ENCODE data around the gene CCL13.
"Not testable (repeated sequence)": the region's sequence is repeated elsewhere in the genome, so short reads cannot be mapped to it uniquely, and the experiment has no call there.

CCL13 gene

DNA sequence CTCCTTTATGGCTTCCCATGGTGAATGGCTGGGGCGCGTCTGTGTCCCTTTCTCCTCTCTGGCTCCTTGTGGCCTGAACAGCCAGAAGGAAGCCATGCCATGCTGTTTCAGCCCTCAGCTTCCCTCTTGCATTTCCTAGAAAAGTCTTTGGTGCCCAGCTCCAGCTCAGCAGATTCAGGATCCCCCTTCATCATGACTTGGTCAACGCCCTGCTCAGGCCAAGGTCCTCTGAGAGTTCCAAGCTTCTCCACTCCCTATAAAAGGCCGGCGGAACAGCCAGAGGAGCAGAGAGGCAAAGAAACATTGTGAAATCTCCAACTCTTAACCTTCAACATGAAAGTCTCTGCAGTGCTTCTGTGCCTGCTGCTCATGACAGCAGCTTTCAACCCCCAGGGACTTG, at the start of gene CCL13:
Gene CCL13, plus strand, starts transcription at position 287 of the 400 bp plus-strand sequence. Its CDS starts 47 bp downstream, at position 334.
- no peak for DNase-seq (ENCODE audit: low spot score)

DNA sequence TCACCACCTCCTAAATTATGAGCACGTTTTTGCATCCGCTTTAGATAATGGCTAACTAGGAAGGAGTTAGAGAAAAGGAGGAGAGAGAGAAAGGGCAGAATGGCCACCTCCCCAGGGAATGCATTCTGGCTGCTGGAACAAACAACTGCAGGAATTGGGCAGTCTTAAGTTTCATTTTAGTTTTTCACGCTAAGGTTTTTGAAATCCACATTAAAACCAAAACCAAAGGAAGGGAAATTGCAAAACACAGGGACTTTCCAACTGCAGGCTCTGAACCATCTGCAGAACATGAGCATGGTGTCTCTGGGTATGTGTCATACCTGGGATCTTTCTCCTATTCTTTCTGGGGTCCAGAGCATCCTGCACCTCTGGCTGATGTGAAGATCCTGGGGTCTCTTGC, 49.2 kb upstream of the CCL13 start:
- DNase-seq (ENCODE audit: low spot score): no peak

GRCh38 chr17:34308371-34308770, 47.9 kb upstream of the CCL13 start:
- DNase-seq (ENCODE audit: low spot score): no peak

GRCh38 chr17:34311291-34311690, 45.0 kb upstream of the CCL13 start:
- DNase-seq (ENCODE audit: low spot score): no peak

GRCh38 chr17:34312080-34312479, 44.2 kb upstream of the CCL13 start:
- peak; percentile 24 for DNase-seq (ENCODE audit: low spot score)

- DNase-seq (ENCODE audit: low spot score): no peak
Measured at GRCh38 chr17:34313164-34313563, 43.1 kb upstream of the CCL13 start.

DNA sequence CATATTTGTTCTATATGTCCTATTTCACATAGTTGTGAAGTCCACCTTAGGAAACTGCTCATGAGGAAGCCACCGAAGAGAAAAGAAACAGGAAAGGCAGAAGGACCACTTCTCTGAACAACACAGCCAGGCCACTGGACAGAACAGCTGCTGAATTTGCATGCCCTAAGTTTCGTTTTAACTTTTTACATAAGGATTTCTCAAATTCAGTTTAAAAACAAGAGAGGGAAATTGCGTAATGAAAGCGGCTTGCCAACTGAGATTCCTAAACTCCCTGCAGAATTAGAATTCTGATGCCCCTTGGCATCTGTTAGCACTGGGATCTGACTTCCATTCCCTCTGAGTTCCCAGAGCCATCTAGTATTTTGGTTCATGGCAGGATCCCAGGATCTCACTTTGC, 42.0 kb upstream of the CCL13 start:
- peak; percentile 23 for DNase-seq (ENCODE audit: low spot score)

GRCh38 chr17:34318474-34318873, 37.8 kb upstream of the CCL13 start:
- no peak for DNase-seq (ENCODE audit: low spot score)

DNA sequence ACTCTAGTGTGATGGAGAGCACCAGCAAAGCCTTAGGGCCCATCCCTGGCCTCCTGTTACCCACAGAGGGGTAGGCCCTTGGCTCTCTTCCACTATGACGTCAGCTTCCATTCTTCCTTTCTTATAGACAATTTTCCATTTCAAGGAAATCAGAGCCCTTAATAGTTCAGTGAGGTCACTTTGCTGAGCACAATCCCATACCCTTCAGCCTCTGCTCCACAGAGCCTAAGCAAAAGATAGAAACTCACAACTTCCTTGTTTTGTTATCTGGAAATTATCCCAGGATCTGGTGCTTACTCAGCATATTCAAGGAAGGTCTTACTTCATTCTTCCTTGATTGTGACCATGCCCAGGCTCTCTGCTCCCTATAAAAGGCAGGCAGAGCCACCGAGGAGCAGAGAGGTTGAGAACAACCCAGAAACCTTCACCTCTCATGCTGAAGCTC, 37.2 kb upstream of the CCL13 start, which contains the start of gene CCL8:
Gene CCL8, plus strand, starts transcription at position 397 of the 445 bp plus-strand sequence. CDS start 67 bp downstream, outside the sequence.
- DNase-seq (ENCODE audit: low spot score): no peak

- DNase-seq (ENCODE audit: low spot score): no peak
Measured at GRCh38 chr17:34321964-34322363, 34.3 kb upstream of the CCL13 start.

- DNase-seq (ENCODE audit: low spot score): not testable (repeated sequence)
Measured at GRCh38 chr17:34327580-34327979, 28.7 kb upstream of the CCL13 start.

DNA sequence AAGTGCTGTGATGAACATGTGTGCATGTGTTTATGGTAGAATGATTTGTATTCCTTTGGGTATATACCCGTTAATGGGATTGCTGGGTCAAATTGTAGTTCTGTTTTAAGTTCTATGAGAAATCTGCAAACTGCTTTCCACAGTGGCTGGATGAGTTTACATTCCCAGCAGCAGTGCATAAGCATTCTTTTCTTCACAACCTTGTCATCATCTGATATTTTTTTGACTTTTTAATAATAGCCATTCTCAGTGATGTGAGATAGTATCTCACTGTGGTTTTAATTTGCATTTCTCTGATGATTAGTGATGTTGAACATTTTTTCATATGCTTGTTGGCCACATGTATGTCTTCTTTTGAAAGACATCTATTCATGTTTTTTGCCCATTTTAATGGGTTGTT, 18.6 kb upstream of the CCL13 start:
- no peak for DNase-seq (ENCODE audit: low spot score)

DNA sequence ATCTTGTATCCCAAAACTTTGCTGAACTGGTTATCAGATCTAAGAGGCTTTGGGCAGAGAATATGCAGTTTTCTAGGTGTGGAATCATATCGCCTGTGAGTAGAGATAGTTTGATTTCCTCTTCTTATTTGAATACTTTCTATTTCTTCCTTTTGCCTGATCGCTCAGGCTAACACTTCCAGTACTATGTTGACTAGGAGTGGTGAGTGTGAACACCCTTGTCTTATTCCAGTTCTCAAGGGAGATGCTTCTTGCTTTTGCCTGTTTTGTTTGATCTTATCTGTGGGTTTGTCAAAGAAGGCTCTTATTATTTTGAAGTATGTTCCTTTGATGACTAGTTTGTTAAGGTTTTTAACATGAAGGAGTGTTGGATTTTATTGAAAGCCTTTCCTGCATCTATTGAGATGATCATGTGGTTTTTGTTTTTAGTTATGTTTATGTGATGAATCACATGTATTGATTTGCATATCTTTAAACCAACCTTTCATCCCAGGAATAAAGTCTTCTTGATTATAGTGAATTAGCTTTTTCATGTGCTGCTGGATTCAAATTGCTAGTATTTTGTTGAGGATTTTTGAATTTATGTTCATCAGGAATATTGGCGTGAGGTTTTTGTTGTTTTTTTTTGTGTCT, 17.0 kb upstream of the CCL13 start:
- no peak for DNase-seq (ENCODE audit: low spot score)

- DNase-seq (ENCODE audit: low spot score): no peak
Measured at GRCh38 chr17:34341916-34342315, 14.4 kb upstream of the CCL13 start.

DNA sequence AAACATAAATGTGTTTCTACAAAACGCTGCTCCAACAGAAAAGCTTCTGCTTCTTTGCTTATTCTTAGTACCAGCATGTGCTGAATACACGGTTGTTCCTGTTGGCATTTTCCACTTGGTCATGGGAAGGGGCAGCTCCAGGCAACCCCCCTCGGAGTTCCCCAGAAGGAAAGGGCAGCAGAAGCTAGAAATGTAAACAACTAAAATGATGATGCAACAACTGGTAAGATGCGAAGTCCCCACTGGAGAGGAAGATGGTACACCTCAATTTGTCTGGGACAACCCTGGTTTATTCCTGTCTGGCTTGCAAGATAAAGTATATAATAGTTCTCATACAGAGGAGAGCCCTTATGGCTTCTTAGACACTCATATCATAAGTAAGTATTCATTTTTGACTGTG, 9.2 kb upstream of the CCL13 start:
- no peak for DNase-seq (ENCODE audit: low spot score)

DNA sequence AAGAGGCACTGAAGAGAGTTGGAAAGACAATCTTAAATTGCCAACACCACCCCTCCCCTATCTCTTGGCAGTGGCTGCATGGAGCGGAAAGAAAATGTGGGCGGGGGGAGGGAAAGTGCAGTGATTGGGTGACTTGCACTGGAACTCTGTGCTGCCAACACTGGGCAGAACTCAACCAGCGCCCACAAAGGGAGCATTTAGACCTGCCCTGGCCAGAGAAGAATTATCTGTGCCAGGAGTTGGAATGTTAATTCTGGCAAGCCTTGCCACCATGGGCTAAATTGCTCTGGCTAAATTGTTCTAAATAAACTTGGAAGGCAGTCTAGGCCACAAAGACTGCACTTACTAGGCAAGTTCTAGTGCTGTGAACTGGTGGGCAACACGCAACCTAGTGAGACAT, 6.5 kb upstream of the CCL13 start:
- DNase-seq (ENCODE audit: low spot score): no peak

GRCh38 chr17:34351096-34351495, 5.2 kb upstream of the CCL13 start:
- DNase-seq (ENCODE audit: low spot score): no peak

DNA sequence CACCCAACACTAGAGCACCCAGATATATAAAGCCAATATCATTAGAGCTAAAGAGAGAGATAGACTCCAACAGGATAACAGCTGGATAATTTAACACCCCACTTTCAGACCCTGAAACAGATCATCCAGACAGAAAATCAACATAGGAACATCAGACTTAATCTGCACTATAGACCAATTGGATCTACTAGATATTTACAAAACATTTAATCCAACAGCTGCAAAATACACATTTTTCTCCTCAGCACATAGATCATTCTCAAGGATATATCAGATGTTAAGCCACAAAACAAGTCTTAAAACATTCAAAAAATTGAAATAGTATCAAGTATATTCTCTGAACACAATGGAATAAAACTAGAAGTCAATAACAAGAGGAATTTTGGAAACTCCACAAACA, 4.1 kb upstream of the CCL13 start:
- no peak for DNase-seq (ENCODE audit: low spot score)

GRCh38 chr17:34354637-34355036, 1.6 kb upstream of the CCL13 start:
- DNase-seq (ENCODE audit: low spot score): peak; percentile 65

GRCh38 chr17:34357398-34357797, 1.1 kb downstream of the CCL13 start:
- no peak for DNase-seq (ENCODE audit: low spot score)

DNA sequence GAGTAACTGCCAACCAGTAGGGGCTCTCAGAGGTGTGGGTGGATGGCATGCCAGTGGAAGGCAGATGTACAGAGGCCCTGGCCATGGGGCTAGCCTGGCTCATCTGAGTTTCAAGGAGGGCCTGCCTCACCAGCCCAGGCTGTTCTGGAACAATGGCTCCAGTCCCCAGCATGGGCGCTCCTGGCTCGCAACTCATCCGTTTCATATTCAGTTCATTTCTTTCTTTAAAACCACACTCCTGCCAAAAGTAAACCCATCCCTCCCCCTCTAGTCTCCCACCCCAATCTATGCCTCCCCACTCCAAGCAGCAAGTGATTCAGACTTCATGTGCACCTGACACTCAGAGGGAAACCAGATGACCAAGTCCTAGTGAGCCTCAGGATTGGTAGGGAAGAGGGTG, 2.4 kb downstream of the CCL13 start:
- no peak for DNase-seq (ENCODE audit: low spot score)

DNA sequence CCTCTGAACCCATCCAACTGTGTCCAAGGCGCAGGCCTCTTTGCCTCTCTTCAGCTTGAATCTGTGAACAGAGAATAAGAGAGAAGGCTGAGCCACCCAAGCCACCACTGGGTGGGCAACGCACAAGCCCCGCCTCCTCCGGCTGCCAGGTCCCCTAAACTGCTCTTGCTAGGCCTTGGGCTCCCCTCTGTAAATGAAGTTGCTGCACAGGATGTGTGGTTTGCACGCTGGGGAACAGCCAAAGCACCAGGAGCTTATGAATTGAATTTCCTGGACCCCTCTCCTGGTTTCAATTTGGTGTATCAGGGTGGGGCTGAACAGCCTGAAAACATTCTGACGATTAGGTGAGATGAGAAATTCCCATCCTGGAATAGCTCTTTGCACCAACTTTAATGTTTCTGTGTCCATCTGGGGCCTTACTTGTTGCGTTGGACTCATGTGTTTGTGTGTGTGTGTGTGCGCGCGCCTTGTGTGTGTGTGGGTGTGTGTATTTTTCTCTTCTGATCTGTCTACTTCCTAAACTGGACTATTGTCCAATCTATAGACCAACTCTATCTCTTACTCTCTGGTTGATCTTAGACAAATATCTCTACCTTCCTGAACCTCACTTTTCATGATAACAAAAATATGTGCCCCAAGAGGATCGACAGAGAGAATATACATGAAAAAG, 4.5 kb downstream of the CCL13 start:
- DNase-seq (ENCODE audit: low spot score): no peak

GRCh38 chr17:34361478-34362061, 5.3 kb downstream of the CCL13 start:
- peak; percentile 82 for DNase-seq (ENCODE audit: low spot score)

Measured in hepatic stellate cell (primary cell).